Left colon (tissue), 2 donors: ENCODE data around the gene MPDU1. TPM values are rescaled to one million over a fixed set of nuclear protein-coding genes. Genes with fewer than 3 reads are reported as not detected.

Experiments used
- ATAC-seq: fragments of 200-7000 bp; cut with Tn5 transposase; one replicate; pipeline ENCODE4 v1.9.1; 2020; ENCODE audit warnings: mild to moderate bottlenecking, moderate library complexity
- DNase-seq, 2 donors: peaks; one replicate each; pipeline ENCODE4 v3.0.0-alpha.2; 2020
- intact Hi-C, 2 donors: fragments of 100-400 bp; cut with DNase I in 1 of 2; cut with micrococcal nuclease in 1 of 2; formaldehyde crosslinking; loops; one replicate each; pipeline versions ENCODE4 v1.11.2 to v1.14.0; 2022; cut with DNase I, micrococcal nuclease
- long read RNA-seq: library from polyadenylated mRNA; unstranded; transcript quantifications from one replicate; pipeline ENCODE4 v2.0.0, GENCODE V29; 2021
- total RNA-seq, 2 donors: library from RNA; stranded (reverse); fragmentation: NEBNext Ultra II Directional; extraction: Animal tissue kit (Norgen Biotek cat#: 25700); gene quantifications; one replicate each; pipeline ENCODE4 v1.2.1, GENCODE V29; 2021
- donor health status: DM: no; HTN: no; CAD: no.
- donor health status: DM: yes; HTN: yes; CAD: no.

Gene MPDU1
- total RNA-seq: 10 to 100 TPM; 79.2 to 89.6 TPM
- long read RNA-seq, transcript MPDU1-201 (7 exons, 1,601 nt): major isoform, 22 of 55 reads
- long read RNA-seq, transcript MPDU1-203 (6 exons, 1,125 nt): minor isoform, 10 of 55 reads
- long read RNA-seq, partial matches to known transcripts: 15 of 55 reads
- long read RNA-seq, other reads (novel, unspliced or antisense): 4 of 55 reads

DNA sequence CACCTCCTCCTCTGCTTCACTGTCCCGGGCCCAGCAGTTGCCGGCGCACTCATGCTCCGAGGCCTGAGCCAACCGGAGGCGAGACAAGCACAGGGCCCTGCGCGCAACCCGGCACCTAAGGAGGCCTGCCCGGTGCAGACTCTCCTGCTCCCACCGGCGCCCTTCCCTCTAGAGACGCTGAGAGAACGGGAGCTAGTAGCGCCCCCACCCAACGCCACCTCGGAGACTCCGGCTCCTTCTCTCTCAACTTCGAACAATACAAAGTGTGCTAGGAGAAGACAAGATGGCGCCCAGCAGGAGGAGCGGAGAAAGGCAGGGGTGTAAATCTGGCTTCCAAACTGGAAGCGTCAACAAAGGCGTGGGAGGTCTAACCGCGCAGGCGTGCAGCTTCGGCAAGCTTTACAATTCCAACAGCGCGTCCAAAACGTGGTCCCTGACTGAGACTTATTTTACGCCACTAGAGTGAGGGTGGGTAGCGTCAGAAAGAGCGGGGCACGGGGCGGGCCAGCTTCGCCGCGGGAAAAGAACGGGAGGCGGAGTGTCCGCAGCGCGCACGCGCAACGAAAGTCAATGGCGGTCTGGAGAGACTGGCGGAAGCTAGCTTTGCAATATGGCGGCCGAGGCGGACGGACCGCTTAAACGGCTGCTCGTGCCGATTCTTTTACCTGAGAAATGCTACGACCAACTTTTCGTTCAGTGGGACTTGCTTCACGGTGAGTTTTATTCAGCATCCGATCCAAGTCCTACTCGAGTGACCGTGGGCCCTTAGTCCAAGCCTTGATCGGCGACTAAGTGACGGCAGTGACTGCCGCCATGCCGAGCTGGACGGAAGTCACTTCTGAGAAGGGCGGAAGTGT, at the start of gene MPDU1:
MPDU1 (plus strand) TSS at position 600 of the 857 bp plus-strand sequence; CDS start at position 611, 11 bp downstream.
- ATAC-seq (peak; percentile 78), DNase-seq (peak; percentile 95 to 96)
- intact Hi-C loops: no loop called here

DNA sequence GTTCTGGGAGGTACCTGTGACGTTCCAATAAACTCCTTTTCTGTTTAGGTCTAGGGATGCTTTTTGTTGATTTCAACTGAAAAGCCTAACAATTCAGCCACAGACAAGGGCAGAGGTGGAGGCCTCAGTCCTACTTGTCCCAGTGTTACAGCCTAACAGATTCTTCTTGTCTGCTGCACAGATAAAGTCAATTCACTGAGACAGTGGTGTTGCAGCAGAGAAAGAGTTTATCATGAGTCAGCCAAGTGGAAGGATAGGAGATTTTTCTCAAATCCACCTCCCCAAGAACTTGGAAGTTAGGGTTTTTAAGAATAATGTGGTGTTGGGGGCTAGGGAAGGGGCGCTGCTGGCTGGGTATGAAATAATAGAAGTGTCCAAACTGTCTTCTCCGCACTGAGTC, 45.6 kb upstream of the MPDU1 start:
- DNase-seq: no peak
- no peak for ATAC-seq
- intact Hi-C loops: no loop called here

DNA sequence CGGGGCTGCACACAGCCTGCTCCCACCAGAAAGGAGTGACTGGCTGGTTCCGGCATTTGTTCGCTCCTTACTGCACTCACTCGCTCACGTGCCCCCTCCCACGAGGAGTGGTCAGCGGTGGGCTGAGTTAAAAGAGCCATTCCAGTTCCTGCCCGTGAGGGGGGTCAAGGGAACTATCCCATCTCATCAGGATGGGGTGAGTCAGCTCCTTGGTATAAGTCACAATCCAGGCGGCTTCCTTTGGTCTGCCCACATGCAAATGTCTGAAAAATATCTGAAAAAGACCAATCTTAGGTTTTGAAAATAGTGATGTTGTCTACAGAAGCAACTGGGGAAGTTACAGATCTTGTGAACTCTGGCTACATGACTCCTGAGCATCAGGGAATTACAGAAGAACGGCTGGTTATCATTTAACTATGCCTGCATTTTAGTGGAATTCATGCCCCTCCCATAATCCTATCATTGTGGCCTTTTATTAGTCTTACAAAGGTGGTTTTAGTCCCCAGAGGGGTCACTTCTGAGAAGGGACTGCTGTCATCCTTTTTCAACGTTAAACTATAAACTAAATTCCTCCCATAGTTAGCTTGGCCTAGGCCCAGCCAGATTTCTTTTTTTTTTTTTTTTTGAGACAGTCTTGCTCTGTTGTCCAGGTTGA, 44.6 kb upstream of the MPDU1 start:
- DNase-seq (no peak), ATAC-seq (no peak)
- intact Hi-C loops: no loop called here

DNA sequence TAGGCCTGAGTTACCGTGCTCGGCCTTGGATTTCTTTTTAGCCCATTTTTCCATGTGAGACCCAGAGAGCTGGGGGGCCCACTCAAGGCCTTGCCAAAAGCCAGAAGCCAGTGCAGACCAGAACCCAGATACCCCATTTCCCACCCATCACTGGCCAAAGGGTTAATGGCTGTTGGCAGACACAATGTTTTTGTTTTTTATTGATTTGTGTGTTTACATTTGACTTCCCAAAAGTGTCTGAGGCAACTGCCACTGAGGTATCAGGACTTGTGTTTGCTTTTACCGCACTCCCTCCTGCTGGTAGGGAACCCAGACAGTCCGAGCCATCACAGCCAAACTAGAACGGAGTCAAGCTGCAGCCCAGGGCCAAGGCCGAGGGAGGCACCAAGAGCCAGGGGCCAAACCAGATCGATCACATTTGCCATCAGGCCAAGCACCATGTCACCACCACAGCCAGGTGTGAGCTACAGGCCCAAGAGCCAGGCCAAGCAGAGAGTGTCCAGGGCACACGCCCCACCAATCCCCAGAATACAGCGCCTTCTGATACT, 42.5 kb upstream of the MPDU1 start:
- intact Hi-C loops: no loop called here
- no peak for ATAC-seq

DNA sequence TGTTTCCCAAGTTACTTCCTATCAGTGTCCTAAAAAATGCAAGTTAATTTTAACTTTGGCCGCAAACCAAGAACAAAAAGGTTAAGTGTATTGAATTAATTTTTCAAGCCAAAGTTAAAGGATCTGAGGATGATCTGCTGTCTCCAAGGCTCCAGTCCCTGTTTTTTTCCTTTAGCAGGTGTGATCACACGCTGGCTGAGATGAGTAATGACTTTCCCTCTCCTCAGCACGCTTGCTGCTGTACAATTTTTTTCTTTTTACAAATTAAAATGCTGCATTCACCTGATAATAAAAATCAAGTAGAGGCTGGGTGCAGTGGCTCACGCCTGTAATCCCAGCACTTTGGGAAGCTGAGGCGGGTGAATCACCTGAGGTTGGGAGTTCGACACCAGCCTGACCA, 38.7 kb upstream of the MPDU1 start:
- intact Hi-C loops: no loop called here
- no peak for DNase-seq
- ATAC-seq: no peak

More for the DNA sequence above, 42.5 kb upstream of the MPDU1 start:
- DNase-seq: no peak

DNA sequence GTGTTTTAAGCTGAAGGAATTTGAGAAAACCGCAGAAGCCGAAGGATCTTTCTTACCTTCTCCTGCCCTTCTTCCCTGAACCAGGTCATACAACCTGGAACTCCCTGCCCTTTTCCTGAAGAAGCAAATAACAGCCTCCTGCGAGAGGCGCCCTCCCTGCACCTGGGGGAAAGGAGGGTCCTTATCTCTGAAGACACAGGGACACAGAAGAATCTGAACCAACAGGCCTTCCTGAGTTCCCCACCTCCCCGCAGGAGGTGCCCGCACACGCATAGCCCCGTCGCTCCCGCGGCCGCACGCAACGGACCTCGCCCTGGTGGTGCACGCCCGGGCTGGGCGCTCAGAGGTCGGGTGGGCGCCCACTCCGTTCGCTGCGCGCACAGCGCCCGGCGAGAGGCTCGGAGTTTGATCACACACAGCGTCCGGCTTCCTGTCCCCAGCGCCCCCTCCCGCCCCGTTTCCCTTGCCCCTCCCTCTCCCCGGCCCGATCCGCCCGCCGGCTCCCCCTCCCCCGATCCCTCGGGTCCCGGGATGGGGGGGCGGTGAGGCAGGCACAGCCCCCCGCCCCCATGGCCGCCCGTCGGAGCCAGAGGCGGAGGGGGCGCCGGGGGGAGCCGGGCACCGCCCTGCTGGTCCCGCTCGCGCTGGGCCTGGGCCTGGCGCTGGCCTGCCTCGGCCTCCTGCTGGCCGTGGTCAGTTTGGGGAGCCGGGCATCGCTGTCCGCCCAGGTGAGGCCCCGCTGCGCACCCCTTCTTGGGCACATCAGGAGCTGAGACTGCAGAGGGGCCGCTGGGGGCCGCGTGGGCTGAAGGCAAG, 34.9 kb upstream of the MPDU1 start, which contains the start of gene TNFSF12:
TNFSF12 (plus strand) TSS at position 474 of the 816 bp plus-strand sequence; CDS start at position 570, 96 bp downstream.
- peak; percentile 73 for ATAC-seq
- DNase-seq: peak; percentile 62 to 81
- intact Hi-C loops: no loop called here

DNA sequence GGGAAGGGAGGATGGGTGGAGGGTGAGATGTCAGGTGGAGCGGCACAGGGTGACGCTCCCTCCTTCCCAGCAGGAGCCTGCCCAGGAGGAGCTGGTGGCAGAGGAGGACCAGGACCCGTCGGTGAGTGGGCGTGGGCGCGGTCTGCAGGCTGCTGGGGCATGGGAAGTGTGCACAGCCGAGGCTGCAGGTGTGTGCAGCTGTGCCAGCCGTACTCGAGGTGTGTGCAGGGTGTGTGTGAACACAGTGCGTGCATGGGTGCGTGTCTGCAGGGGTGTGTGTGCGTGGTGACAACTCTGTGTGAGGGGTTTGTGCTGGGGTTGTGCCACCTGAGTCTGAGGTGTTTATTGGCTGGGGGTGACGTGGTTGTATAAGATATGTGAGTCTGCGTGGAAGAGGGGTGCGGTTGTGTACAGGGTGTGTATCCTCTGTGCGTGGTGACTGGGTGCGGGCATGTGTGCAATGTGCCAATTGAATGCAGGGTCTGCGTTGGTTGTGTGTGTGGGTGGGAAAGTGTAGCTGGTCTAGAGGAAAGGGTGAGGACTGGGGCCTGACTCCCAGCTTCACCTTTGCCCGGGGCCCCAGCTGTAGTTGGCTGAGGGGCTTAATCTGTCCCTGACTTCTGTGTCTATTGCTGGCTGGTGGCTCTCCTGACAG, 34.1 kb upstream of the MPDU1 start:
- ATAC-seq: peak; percentile 74
- DNase-seq: peak; percentile 63 to 72
- intact Hi-C loops: no loop called here

DNA sequence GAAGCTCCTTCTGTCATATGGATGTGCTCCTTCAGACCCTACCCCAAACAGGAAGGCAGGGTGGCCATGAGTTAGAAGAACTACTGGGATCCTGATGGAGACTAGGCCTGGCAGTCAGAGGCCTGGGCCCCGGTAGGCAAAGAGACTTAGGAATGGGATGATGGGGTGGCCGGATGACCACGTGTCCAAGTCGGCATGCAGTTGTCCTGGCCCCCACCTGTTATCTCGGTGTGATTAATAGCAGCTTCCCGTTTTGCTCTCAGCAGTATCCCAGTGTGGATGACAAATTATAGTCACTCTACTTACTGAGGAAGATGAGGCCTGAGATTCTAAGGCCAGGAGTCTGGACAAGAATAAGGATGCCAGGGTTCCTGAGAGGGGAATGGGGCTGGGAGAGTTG, 33.3 kb upstream of the MPDU1 start:
- ATAC-seq: no peak
- intact Hi-C loops: no loop called here
- DNase-seq: no peak

DNA sequence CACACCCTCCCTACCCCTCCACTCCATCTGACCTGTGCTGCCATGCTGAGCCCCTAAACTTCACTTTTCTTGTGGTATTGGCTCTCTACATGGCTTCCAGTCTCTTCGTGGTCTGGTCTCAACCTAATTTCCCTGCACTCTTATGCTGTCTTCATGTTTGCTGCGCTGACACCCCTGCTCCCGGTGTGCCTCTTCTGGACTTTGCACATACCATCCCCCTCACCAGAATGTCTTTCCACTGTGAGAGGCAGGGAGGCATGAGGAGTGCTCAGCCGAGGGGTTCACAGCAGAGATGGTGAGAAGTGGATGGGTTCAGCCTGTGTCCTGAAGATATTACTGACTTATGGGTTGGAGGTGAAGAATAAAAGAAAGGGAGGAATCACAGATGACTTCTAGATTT, 32.3 kb upstream of the MPDU1 start:
- DNase-seq (no peak), ATAC-seq (no peak)
- intact Hi-C loops: no loop called here

DNA sequence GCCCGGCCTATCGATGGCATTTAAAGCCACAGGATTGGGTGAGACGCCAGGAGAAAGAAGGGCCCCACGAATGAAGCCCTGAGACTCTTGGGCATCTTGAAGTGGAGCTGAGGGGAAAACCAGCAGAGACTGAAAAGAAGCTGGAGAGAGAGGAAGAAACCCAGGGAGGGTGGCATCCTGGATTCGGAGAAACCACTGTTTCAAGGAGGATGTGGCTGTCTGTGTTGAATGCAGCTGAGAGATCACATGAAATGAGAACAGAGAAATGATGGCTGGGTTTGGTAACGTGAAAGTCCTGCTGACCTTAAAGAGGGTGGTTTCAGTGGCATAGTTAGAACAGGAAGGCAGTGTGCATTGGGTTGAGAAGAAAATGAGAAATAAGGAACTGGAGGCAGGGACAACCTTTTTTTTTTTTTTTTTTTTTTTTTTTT, 31.0 kb upstream of the MPDU1 start:
- intact Hi-C loops: no loop called here
- DNase-seq (no peak), ATAC-seq (no peak)

DNA sequence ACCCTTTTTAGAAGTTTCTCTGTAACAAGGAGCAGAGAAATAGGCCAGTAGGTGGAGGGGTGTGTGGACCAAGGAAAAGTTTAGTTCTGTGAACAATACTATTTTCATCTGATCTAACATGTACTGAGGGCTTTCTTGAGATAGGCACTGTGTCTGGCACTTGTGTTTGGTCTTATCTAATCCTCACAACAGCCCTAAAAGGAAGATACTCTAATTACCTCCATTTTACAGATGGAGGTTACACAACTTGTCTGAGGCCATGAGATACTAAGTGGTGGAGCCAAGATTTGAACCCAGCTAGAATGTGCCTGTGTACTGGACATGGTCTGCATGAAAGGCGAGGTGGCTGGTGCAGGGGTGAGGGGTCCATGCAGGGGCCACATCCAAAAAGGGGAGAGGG, 30.3 kb upstream of the MPDU1 start:
- ATAC-seq (no peak), DNase-seq (no peak)
- intact Hi-C loops: no loop called here

DNA sequence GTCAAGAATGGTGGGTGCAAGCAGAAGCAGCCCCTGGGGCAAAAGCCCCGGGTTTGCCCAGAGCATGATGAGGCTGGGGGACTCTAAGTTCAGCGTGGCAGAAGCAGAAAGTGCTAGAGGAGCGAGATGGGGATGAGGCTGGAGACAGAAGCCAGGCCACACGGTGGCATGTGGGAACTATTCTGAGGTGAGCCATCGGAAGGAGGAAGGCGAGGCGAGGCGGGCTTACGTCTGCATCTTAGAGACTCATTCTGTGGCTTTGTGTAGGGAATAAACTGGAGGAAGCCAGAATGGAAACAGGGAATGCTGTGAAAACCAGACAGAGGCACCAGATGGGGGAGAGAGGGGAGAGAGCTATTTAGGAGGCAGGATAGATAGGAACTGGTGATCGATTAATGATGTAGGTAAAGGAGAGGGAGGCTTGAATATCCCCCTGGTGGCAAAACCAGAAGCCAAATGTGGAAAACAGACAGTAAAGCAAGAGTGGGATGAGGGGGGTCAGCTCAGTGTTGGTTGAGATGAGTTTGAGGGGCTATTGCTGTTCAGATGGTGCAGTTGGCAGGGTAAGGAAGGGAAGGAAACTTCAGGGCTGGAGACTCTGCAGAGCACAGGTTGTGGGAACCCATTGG, 28.2 kb upstream of the MPDU1 start:
- ATAC-seq (no peak), DNase-seq (no peak)
- intact Hi-C loops: no loop called here

DNA sequence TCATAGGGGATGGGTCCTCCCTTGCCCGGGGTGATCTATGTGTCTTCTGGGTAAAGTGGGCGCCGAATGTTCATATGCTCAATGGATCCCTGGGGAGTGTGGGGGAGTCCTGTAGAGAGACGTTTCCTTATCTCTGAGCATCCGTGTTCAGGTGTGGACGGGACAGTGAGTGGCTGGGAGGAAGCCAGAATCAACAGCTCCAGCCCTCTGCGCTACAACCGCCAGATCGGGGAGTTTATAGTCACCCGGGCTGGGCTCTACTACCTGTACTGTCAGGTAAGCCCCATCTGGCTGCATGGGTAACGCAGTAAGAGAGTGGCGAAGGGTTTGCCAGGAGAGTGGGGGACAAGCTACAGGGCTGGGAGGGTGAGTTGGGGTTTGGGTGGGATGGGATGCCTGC, 27.0 kb upstream of the MPDU1 start:
- DNase-seq (peak; percentile 72 to 76), ATAC-seq (peak; percentile 40)
- intact Hi-C loops: no loop called here

DNA sequence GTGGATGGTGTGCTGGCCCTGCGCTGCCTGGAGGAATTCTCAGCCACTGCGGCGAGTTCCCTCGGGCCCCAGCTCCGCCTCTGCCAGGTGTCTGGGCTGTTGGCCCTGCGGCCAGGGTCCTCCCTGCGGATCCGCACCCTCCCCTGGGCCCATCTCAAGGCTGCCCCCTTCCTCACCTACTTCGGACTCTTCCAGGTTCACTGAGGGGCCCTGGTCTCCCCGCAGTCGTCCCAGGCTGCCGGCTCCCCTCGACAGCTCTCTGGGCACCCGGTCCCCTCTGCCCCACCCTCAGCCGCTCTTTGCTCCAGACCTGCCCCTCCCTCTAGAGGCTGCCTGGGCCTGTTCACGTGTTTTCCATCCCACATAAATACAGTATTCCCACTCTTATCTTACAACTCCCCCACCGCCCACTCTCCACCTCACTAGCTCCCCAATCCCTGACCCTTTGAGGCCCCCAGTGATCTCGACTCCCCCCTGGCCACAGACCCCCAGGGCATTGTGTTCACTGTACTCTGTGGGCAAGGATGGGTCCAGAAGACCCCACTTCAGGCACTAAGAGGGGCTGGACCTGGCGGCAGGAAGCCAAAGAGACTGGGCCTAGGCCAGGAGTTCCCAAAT, 26.4 kb upstream of the MPDU1 start:
- DNase-seq (peak; percentile 68 to 83), ATAC-seq (peak; percentile 46)
- intact Hi-C loops: no loop called here

DNA sequence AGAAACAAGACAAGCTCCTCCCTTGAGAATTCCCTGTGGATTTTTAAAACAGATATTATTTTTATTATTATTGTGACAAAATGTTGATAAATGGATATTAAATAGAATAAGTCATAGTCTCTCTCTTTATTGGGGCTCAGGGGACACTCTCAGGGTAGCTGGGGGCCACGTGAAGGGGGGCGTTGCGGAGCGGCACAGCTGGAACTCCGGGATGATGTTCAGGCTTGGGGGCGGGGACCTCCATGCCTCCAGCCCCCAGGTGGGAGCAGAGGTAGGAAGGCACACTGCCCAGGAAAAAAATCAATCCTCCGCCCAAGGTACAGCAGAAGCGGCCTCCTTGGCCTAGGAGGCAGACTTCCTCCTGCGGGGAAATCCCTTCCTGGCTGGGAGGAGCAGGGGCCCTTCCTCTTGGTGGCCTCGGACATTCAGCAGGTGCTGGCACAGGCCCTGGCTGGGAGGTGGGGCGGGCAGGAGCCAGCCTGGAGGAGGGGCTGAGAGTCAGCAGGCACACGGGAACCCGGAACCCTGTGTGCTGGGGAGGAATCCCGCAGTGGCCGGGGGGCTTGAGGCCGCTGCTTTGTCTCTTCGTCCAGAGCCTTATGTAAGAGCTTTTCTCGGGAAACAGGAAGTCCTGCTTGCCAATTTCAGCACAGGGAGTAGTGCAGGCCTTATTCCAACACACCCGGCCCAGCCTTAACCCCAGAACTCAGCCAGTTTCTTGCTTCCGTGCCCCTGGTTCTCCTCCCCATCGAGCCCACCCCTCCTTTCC, 25.7 kb upstream of the MPDU1 start:
- ATAC-seq: peak; percentile 67
- peak; percentile 91 to 97 for DNase-seq
- intact Hi-C loops: no loop called here

DNA sequence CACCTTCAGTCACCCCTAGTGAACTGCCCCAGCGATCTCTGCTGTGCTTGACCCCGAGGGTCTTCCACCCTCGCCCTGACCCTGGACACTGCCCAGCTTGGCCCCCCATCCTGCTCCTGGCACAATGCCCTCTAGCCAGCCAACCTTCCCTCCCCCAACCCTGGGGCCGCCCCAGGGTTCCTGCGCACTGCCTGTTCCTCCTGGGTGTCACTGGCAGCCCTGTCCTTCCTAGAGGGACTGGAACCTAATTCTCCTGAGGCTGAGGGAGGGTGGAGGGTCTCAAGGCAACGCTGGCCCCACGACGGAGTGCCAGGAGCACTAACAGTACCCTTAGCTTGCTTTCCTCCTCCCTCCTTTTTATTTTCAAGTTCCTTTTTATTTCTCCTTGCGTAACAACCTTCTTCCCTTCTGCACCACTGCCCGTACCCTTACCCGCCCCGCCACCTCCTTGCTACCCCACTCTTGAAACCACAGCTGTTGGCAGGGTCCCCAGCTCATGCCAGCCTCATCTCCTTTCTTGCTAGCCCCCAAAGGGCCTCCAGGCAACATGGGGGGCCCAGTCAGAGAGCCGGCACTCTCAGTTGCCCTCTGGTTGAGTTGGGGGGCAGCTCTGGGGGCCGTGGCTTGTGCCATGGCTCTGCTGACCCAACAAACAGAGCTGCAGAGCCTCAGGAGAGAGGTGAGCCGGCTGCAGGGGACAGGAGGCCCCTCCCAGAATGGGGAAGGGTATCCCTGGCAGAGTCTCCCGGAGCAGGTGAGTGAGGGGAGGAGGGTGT, 24.9 kb upstream of the MPDU1 start, which contains the start of gene TNFSF13:
TNFSF13 (plus strand) TSS at position 207 of the 776 bp plus-strand sequence; CDS start at position 497, 290 bp downstream.
- ATAC-seq (peak; percentile 42), DNase-seq (peak; percentile 74 to 76)
- intact Hi-C loops: no loop called here
